Measurements from ENCODE around the gene HLA-G.
"Not testable (repeated sequence)": the region's sequence is repeated elsewhere in the genome, so short reads cannot be mapped to it uniquely, and the experiment has no call there.

HLA-G gene

GRCh38 chr6:29875257-29875656 lies 47.6 kb downstream of the HLA-G start:
- no peak for DNase-seq

GRCh38 chr6:29875734-29876133 lies 48.1 kb downstream of the HLA-G start:
- DNase-seq = not testable (repeated sequence)
